HUDEP-2 (cell line): Measurements from ENCODE around the gene KLF7.

ENCODE experiments used
- DNase-seq, 76 experiments: peaks; one replicate each; lab custom pipeline; 2025; ENCODE audit not compliant: unreplicated experiment in 76 of 76; lab: John Stamatoyannopoulos, UW

Gene KLF7

DNA sequence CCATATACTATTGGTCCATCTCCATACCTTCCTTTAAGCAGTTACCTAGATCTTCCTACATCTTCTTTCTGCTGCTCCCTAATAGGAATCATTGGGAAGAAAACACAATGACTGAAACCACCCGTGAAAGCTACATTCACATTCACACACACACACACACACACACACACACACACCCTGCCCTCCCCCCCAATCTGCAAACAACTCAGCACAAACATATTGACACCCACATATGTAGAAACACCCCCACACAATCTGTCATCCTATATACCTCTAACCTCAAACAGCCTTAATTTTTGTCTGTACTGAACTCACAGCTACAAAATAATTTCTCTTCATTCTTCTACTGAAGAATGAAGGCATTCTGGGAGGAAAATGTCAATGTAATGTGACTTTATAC is 63.8 kb downstream of the KLF7 start:
- no peak for DNase-seq

DNA sequence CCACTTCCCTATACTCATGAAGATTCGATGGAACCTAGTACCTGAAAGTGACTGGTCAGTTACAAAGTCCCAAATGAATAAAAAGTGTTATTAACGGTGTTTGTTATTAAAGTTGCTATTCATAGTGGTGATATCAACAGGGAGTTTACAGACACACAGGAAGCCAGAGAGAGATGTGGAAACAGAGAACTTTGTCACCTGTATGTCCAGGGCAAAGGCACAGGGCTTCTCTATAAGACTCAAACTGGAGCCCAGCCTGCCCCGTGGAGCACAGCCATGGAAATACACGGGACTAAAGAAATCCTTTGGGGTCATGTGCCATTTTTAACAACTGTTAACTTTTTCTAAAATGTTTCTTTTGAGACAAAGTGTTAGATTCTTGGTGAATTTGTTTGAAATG is 68.5 kb downstream of the KLF7 start:
- no peak for DNase-seq

GRCh38 chr2:207095963-207096362 is 69.8 kb downstream of the KLF7 start:
- DNase-seq, result no peak

GRCh38 chr2:207093234-207093633 is 72.5 kb downstream of the KLF7 start:
- no peak for DNase-seq

DNA sequence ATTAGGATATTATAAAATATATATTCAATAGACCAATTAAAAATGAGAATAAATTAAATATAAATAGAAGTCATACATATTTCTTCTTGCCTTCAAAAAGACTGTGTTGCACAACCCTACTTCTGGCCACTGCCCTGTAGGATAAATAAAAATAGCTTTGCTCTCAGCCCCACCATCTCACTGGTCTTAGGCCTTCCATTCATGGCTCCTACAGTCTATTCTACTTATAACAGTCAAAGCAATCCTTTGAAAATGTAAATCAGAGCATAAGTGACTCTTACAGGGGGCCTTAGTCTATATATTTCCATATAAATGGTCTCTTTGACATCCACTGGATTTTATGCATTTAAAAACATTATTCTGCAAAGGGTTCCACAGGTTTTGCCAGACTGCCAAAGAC is 72.9 kb downstream of the KLF7 start:
- no peak for DNase-seq

DNA sequence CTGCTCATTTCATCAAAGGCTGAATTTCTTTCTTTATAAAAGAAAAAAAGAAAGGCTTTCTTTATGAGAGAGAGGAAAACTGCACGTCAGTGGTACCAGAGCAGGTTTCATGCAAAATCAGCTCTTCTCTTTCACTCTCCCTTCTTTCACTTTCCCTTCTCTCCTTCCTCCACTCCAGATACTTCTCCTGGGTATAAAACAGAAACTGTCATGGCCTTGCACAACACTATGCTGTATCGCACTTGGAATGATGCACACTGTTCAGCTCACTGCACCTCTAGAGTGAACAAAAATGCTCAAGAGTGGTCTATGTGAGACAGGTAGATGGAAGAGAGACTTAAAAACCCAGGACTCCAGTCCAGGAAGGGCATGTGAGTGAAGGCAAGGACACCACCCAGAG is 73.8 kb downstream of the KLF7 start:
- DNase-seq, result no peak

GRCh38 chr2:207091176-207091575 is 74.6 kb downstream of the KLF7 start:
- DNase-seq, result no peak

DNA sequence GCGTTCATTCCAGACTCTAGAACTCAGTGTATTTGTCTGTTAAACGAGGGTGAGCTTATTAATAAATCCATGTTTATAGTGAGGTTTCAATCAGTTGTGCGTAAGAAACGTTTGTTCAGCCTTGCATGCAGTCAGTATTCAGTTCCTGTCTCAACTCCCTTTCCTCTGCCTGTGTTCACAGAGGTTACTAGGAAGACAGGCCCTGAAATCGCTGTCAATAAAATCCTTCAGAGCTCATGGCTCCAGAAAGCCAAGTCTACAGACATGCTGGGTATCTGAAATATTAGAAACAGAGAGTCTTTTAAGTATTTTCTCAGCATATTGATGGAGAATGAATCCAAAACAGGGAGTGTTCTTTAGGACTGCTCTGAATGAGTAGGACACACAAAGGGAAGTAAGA is 75.4 kb downstream of the KLF7 start:
- no peak for DNase-seq

DNA sequence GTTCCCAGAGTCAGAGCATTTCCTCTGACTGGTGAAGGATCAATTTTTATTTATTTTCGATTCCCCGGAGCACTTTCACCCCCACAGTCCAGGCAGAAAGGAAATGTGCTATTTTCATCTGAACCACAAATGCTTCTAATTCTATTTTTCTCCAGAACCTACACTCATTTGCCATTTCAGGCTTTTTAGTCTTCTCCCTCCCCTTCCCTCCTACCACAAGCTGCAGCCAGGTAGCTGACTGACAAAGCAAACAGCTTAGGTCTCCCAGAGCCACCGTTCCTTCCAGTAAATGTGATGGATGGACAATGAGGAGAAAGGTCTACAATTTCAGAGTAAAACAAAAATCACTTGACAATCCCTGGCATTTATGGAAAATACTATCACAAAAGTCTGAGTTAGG is 76.9 kb downstream of the KLF7 start:
- DNase-seq, result no peak

DNA sequence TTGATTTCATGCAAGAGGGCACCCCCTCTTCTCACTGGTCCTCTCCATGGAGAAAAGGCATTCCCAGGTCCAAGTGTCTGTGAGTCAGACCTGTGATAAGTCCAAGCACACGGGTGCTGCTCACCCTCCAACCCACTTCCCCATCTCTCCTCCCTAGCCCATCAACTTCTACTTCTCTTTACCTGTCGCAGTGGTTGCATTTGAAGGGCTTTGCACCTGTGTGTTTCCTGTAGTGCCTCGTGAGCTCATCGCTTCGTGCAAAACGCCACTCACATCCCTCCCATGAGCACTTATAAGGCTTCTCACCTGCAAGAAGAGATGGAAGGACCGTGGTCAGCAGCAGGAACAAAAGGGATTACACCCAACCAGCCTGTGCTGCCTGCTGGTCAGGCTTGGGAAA is 77.5 kb downstream of the KLF7 start:
- no peak for DNase-seq

DNA sequence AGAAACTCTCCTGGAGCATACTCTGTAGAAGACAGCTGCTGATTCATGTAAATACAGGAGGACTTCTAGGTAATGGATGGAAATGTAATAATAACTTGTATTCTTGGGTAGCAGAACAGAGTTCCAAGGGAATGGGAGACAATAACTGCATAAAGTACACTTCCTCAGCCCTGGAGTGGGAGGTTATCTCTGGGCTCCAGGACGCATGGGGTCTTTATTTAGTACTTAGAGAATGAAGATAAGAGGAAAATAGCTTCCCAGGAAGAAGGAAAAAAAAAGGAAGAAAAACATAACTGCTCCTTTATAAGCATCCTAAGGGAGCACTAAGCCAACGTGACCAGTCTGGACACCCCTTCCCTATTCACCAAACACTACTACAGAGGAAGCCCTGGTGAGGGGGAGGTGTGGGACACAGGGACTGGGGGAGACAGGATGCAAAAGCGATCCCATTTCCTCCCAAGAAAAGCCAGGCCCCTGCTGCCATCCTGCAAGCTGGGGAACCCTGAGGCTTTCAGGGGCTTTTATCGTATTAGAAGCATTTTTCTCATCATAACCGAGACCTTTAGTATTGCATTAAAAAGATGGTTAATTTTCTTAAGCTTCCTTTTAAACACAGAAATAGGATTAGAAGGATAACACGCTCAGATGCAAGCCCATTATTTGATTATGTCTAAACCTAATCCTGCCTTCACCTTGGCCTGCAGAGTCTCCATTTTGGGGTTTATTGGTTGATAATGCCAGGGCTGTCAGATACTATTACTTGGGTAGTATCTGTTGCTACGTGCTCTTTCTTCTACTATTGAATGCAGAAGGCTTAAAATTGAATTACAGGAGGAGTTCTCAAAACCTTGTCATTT is 78.5 kb downstream of the KLF7 start:
- no peak for DNase-seq

DNA sequence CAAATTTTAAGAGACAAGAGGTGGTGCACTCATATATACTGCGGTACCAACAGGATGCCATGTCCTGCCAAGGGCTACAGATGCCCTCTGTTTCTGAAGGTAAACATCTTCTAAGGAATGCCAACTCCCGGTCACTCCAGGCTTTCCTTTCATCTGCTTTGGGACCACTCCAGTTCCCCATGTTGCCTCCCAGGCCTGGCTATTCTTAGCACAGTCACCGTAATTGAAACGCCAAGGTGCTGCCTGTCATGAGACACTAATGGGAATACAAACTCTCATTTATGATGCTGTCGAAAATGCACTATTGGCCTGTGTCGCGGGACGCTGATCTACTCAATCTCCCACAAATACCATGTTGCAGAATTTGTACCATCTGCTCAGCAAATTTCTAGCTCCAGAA is 79.6 kb downstream of the KLF7 start:
- DNase-seq, result no peak

- DNase-seq, result no peak
Measured at GRCh38 chr2:207085110-207085509, 80.6 kb downstream of the KLF7 start.

- no peak for DNase-seq
Measured at GRCh38 chr2:207083361-207084110, 82.2 kb downstream of the KLF7 start.

DNA sequence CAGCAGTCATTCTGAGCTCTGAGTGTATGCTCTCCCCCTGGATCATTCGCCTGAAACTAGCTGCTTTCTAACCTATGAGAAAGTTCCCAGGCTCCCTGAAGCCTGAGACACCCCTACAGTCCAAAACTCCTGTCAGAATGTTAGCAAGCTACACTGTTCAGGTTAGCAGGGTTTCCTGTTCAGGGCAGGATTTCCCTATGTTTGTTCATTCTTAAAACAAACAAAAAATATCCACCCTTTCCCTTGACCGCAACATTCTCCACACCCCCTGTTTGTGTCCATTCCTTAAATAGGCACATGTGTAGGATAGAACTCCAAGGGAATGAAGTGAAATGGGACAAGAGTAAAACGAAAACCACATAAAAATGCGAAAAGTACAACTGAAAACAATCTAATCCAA is 83.1 kb downstream of the KLF7 start:
- DNase-seq, result no peak

GRCh38 chr2:207078186-207078798 is 87.5 kb downstream of the KLF7 start:
- DNase-seq, result no peak

DNA sequence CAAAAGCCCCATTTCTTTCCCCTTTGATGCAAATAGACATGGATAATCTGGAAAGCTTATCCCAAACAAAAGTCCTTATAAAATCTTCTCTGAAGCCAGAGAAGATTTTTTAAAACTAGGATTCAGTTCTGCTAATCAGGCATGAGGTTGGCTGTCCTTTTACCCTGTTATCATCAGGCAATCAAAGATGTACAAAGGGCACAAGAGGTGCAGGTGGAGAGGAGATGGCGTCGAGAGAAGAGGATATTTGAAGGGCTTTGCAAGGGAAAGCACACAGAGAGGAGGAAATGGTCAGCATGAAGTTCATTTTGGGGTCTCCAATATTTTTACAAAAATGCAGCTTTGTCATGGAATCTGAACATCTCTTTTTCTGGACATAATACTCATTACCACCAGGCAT is 88.5 kb downstream of the KLF7 start:
- no peak for DNase-seq

GRCh38 chr2:207075456-207075855 is 90.3 kb downstream of the KLF7 start:
- no peak for DNase-seq

- DNase-seq, result no peak
Measured at GRCh38 chr2:207073801-207074678, 91.7 kb downstream of the KLF7 start.

GRCh38 chr2:207073412-207073800 is 92.3 kb downstream of the KLF7 start:
- DNase-seq, result no peak

DNA sequence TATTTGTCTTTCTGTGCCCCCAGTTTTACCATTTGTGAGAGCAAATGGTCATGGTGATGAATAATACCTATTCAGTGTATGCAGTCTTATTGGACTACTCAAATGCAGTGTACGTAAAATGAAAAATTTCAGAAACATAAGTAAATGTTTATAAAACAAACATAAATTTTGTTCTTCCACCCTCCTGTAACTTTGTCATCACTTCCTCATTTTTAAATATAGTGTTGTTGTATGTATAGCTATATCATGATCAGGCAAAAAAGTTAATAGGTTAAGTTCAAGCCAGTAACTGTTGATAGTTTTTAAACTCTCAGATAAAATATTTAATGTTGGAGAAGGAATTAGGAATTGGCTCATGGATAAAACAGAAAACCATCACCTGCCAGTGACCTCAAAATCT is 93.2 kb downstream of the KLF7 start:
- no peak for DNase-seq
